HEK293 (cell line): ENCODE results near the gene DHPS.

Source experiments
- ZNF23 ChIP-seq: fragments of 450-650 bp; formaldehyde crosslinking; IDR thresholded peaks from 2 replicates; pipeline ENCODE4 v1.5.1; 2016; ENCODE audit warnings: missing biosample characterization, missing genetic modification characterization, borderline replicate concordance
- ZNF24 ChIP-seq: fragments of 450-650 bp; formaldehyde crosslinking; IDR thresholded peaks from 2 replicates; pipeline ENCODE4 v1.5.1; 2016; ENCODE audit warnings: missing biosample characterization, missing genetic modification characterization
- ZNF274 ChIP-seq, 2 experiments: fragments of 200-500 bp in 1 of 2; fragments of 450-650 bp in 1 of 2; sonication (Bioruptor generic) in 1 of 2; formaldehyde crosslinking in 1 of 2; IDR thresholded peaks; 2 replicates each; pipeline versions ENCODE4 v1.5.1 to v1.6.1; 2014 to 2016; ENCODE audit warnings: borderline replicate concordance in 1 of 2, inconsistent platforms in 1 of 2, low read length in 1 of 2, missing biosample characterization in 1 of 2, missing genetic modification characterization in 1 of 2
- ZNF341 ChIP-seq: fragments of 450-650 bp; formaldehyde crosslinking; IDR thresholded peaks from 2 replicates; pipeline ENCODE4; 2016; ENCODE audit warnings: low read depth, missing biosample characterization, missing genetic modification characterization
- TF ChIP-seq, protein P1 (sequence below): fragments of 450-650 bp; formaldehyde crosslinking; IDR thresholded peaks from 2 replicates; pipeline ENCODE4 v1.5.1; 2017; ENCODE audit warnings: missing biosample characterization, missing genetic modification characterization
- TF ChIP-seq, protein P2 (sequence below): fragments of 450-650 bp; formaldehyde crosslinking; IDR thresholded peaks from 2 replicates; pipeline ENCODE4 v1.5.1; 2016; ENCODE audit warnings: missing biosample characterization, missing genetic modification characterization, low read depth
- TF ChIP-seq, protein P3 (sequence below): fragments of 450-650 bp; formaldehyde crosslinking; IDR thresholded peaks from 2 replicates; pipeline ENCODE4 v1.5.1; 2016; ENCODE audit warnings: missing biosample characterization, missing genetic modification characterization
- TF ChIP-seq, protein P4 (sequence below): fragments of 450-650 bp; formaldehyde crosslinking; IDR thresholded peaks from 2 replicates; pipeline ENCODE4 v1.5.1; 2017; ENCODE audit warnings: missing biosample characterization, missing genetic modification characterization
- TF ChIP-seq, protein P5 (sequence below): sonication (generic); formaldehyde crosslinking; IDR thresholded peaks from 2 replicates; pipeline ENCODE4 v1.8.1; 2022; ENCODE audit warnings: mild to moderate bottlenecking, moderate library complexity, missing genetic modification reagents
- TF ChIP-seq, protein P6 (sequence below): fragments of 450-650 bp; formaldehyde crosslinking; IDR thresholded peaks from 2 replicates; pipeline ENCODE4 v1.5.1; 2017; ENCODE audit warnings: missing biosample characterization, mild to moderate bottlenecking, missing genetic modification characterization, moderate library complexity

DNA sequence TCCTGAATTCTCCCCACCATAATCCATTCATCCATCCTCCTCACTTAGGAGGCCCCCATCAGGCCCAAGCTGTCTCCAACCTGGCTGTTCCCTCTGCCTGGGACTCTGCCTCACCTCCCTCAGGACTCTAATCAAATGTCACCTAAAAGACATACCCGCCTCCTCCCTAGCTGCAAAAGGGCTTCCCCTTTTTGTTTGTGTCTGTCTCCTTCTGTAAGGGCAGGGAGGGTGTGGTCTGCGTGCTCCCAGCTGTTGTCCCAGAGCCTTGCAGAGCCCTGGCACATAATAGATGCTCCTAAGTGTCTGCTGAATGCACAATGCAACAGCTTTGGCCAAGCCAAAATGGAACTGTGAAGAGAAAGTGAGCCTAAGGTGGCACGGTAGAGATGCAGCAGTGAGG lies 48.4 kb upstream of the DHPS start:
- TF ChIP-seq ZNF23 (tag by site-specific recombination) (no peak), ZNF341 (peak; percentile 48), ZNF274 (IDR thresholded peaks at IDR 0.05; ENCODE audit: low read length) (no peak), ZNF274 (tag by site-specific recombination; IDR thresholded peaks at IDR 0.05; ENCODE audit: borderline replicate concordance) (no peak), ZNF24 (tag by site-specific recombination) (no peak)
- TF ChIP-seq, protein P1, sequence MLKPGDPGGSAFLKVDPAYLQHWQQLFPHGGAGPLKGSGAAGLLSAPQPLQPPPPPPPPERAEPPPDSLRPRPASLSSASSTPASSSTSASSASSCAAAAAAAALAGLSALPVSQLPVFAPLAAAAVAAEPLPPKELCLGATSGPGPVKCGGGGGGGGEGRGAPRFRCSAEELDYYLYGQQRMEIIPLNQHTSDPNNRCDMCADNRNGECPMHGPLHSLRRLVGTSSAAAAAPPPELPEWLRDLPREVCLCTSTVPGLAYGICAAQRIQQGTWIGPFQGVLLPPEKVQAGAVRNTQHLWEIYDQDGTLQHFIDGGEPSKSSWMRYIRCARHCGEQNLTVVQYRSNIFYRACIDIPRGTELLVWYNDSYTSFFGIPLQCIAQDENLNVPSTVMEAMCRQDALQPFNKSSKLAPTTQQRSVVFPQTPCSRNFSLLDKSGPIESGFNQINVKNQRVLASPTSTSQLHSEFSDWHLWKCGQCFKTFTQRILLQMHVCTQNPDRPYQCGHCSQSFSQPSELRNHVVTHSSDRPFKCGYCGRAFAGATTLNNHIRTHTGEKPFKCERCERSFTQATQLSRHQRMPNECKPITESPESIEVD: no peak
- TF ChIP-seq, protein P2, sequence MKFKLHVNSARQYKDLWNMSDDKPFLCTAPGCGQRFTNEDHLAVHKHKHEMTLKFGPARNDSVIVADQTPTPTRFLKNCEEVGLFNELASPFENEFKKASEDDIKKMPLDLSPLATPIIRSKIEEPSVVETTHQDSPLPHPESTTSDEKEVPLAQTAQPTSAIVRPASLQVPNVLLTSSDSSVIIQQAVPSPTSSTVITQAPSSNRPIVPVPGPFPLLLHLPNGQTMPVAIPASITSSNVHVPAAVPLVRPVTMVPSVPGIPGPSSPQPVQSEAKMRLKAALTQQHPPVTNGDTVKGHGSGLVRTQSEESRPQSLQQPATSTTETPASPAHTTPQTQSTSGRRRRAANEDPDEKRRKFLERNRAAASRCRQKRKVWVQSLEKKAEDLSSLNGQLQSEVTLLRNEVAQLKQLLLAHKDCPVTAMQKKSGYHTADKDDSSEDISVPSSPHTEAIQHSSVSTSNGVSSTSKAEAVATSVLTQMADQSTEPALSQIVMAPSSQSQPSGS (tag by site-specific recombination): no peak
- TF ChIP-seq, protein P3, sequence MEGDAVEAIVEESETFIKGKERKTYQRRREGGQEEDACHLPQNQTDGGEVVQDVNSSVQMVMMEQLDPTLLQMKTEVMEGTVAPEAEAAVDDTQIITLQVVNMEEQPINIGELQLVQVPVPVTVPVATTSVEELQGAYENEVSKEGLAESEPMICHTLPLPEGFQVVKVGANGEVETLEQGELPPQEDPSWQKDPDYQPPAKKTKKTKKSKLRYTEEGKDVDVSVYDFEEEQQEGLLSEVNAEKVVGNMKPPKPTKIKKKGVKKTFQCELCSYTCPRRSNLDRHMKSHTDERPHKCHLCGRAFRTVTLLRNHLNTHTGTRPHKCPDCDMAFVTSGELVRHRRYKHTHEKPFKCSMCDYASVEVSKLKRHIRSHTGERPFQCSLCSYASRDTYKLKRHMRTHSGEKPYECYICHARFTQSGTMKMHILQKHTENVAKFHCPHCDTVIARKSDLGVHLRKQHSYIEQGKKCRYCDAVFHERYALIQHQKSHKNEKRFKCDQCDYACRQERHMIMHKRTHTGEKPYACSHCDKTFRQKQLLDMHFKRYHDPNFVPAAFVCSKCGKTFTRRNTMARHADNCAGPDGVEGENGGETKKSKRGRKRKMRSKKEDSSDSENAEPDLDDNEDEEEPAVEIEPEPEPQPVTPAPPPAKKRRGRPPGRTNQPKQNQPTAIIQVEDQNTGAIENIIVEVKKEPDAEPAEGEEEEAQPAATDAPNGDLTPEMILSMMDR (tag by site-specific recombination): no peak
- TF ChIP-seq, protein P4, sequence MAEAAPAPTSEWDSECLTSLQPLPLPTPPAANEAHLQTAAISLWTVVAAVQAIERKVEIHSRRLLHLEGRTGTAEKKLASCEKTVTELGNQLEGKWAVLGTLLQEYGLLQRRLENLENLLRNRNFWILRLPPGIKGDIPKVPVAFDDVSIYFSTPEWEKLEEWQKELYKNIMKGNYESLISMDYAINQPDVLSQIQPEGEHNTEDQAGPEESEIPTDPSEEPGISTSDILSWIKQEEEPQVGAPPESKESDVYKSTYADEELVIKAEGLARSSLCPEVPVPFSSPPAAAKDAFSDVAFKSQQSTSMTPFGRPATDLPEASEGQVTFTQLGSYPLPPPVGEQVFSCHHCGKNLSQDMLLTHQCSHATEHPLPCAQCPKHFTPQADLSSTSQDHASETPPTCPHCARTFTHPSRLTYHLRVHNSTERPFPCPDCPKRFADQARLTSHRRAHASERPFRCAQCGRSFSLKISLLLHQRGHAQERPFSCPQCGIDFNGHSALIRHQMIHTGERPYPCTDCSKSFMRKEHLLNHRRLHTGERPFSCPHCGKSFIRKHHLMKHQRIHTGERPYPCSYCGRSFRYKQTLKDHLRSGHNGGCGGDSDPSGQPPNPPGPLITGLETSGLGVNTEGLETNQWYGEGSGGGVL: no peak
- TF ChIP-seq, protein P5, sequence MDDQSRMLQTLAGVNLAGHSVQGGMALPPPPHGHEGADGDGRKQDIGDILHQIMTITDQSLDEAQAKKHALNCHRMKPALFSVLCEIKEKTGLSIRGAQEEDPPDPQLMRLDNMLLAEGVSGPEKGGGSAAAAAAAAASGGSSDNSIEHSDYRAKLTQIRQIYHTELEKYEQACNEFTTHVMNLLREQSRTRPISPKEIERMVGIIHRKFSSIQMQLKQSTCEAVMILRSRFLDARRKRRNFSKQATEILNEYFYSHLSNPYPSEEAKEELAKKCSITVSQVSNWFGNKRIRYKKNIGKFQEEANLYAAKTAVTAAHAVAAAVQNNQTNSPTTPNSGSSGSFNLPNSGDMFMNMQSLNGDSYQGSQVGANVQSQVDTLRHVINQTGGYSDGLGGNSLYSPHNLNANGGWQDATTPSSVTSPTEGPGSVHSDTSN (CRISPR knock-in tag): no peak
- TF ChIP-seq, protein P6, sequence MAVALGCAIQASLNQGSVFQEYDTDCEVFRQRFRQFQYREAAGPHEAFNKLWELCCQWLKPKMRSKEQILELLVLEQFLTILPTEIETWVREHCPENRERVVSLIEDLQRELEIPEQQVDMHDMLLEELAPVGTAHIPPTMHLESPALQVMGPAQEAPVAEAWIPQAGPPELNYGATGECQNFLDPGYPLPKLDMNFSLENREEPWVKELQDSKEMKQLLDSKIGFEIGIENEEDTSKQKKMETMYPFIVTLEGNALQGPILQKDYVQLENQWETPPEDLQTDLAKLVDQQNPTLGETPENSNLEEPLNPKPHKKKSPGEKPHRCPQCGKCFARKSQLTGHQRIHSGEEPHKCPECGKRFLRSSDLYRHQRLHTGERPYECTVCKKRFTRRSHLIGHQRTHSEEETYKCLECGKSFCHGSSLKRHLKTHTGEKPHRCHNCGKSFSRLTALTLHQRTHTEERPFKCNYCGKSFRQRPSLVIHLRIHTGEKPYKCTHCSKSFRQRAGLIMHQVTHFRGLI (tag by site-specific recombination): no peak
